Activated CD8-positive, alpha-beta memory T cell treated with anti-CD3 and anti-CD28 coated beads, Interleukin-2, amount 50 U/mL, for 48 hours (primary cell): ENCODE results near the gene PLBD2.

Experiments used
- DNase-seq: peaks from one replicate; pipeline ENCODE4 v3.0.0-alpha.2; 2020

Gene PLBD2

GRCh38 chr12:113398346-113399290 lies 40.2 kb downstream of the PLBD2 start:
- DNase-seq: no peak

GRCh38 chr12:113399490-113399889 lies 41.1 kb downstream of the PLBD2 start:
- DNase-seq: no peak

- no peak for DNase-seq
Measured at GRCh38 chr12:113400362-113400761, 42.0 kb downstream of the PLBD2 start.

- DNase-seq: no peak
Measured at GRCh38 chr12:113401066-113402000, 42.9 kb downstream of the PLBD2 start.

GRCh38 chr12:113402586-113403260 lies 44.3 kb downstream of the PLBD2 start:
- no peak for DNase-seq

- no peak for DNase-seq
Measured at GRCh38 chr12:113403435-113404415, 45.3 kb downstream of the PLBD2 start, which contains the start of gene SDS. SDS (minus strand) TSS chr12:113403887; CDS start chr12:113399708, 4,179 bp downstream.

GRCh38 chr12:113405694-113406093 lies 47.3 kb downstream of the PLBD2 start:
- DNase-seq: no peak

GRCh38 chr12:113407931-113408600 lies 49.7 kb downstream of the PLBD2 start:
- no peak for DNase-seq

- no peak for DNase-seq
Measured at GRCh38 chr12:113408756-113409298, 50.4 kb downstream of the PLBD2 start.

- DNase-seq: no peak
Measured at GRCh38 chr12:113409462-113410124, 51.2 kb downstream of the PLBD2 start.

GRCh38 chr12:113413488-113413939 lies 55.1 kb downstream of the PLBD2 start:
- no peak for DNase-seq

- DNase-seq: no peak
Measured at GRCh38 chr12:113414519-113415038, 56.2 kb downstream of the PLBD2 start.

- DNase-seq: no peak
Measured at GRCh38 chr12:113416091-113416754, 57.8 kb downstream of the PLBD2 start.

- DNase-seq: no peak
Measured at GRCh38 chr12:113418213-113418879, 60.0 kb downstream of the PLBD2 start.

GRCh38 chr12:113420996-113421595 lies 62.7 kb downstream of the PLBD2 start:
- no peak for DNase-seq

- DNase-seq: peak; percentile 63
Measured at GRCh38 chr12:113422030-113422885, 63.9 kb downstream of the PLBD2 start, which contains the start of gene SDSL. SDSL (plus strand) TSS chr12:113422380; CDS start chr12:113427983, 5,603 bp downstream.
